Mucosa of descending colon (tissue), 3 donors: Measurements from ENCODE around the gene FGF19. TPM values are rescaled to one million over a fixed set of nuclear protein-coding genes. Genes with fewer than 3 reads are reported as not detected.

Experiments used
- ATAC-seq: fragments of 200-7000 bp; cut with Tn5 transposase; one replicate; pipeline ENCODE4 v1.9.1; 2020; ENCODE audit warnings: mild to moderate bottlenecking, moderate library complexity
- DNase-seq, 3 donors: peaks; one replicate each; pipeline ENCODE4 v3.0.0-alpha.2; 2020
- H3K36me3 ChIP-seq: fragments of 200-600 bp; one replicate; pipeline ENCODE4 v1.8.0; 2021; ENCODE audit warnings: low read depth, mild to moderate bottlenecking
- H3K4me1 ChIP-seq: fragments of 200-600 bp; one replicate; pipeline ENCODE4 v1.8.0; 2021; ENCODE audit warnings: low read depth, mild to moderate bottlenecking
- H3K4me3 ChIP-seq: fragments of 200-600 bp; one replicate; pipeline ENCODE4 v1.8.0; 2021; ENCODE audit warnings: mild to moderate bottlenecking
- H3K9me3 ChIP-seq: fragments of 200-600 bp; one replicate; pipeline ENCODE4 v1.8.0; 2021; ENCODE audit warnings: mild to moderate bottlenecking
- CTCF ChIP-seq: fragments of 200-600 bp; IDR thresholded peaks from one replicate; pipeline ENCODE4 v1.8.0; 2022; ENCODE audit warnings: antibody characterized with exemption, mild to moderate bottlenecking
- intact Hi-C, 2 donors: fragments of 100-400 bp; cut with DNase I in 1 of 2; cut with micrococcal nuclease in 1 of 2; formaldehyde crosslinking; loops; one replicate each; pipeline versions ENCODE4 v1.11.0 to v1.11.1; 2022; cut with DNase I, micrococcal nuclease
- total RNA-seq, 3 donors: library from RNA; stranded (reverse); fragmentation: NEBNext Ultra II Directional in 2 of 3; extraction: Animal tissue kit (Norgen Biotek cat#: 25700) in 2 of 3; gene quantifications; one replicate each; pipeline versions ENCODE4 v1.2.1 to v1.2.4, GENCODE V29; 2021 to 2023
- donor health status: DM: no; HTN: no; CAD: no; lungs with moderate emphysema.
- donor health status: DM: no; HTN: no; CAD: no.
- donor health status: DM: no; HTN: yes; CAD: no.

Gene FGF19
- total RNA-seq, 3 donors from 2014 or later, result not detected

- DNase-seq, result peak in 1 of 3 donors; percentile 12
- no peaks in the 10 kb centered on the region for H3K9me3 ChIP-seq
- intact Hi-C loops, result no loop called here
- ATAC-seq, result no peak
- H3K4me1 ChIP-seq, result peaks cover 2% of the 10 kb centered on the region
- no peak for TF ChIP-seq CTCF
- H3K36me3 ChIP-seq, result no peaks in the 10 kb centered on the region
- H3K4me3 ChIP-seq, result no peak overlapping the region
Observed at GRCh38 chr11:69665669-69666068, 38.2 kb downstream of the FGF19 start.

DNA sequence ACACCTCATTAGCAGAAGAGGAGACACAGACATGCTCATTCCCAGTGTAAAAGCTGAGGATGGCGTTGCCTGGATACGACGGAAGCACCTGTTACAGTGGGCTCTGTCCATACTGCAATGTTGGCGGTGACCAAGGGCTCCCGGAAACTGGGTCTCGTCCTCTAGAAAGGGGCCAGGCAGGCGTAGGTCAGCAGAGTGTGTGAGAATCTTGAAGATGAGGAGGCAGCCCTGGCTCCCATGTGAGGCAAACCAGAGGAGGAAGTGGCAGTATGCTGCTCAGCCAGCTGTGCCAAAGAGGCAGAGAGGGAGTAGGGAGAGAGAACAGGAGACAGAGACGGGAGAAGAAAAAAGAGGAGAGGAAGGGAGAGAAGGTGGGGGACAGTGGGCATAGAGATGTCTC is 38.9 kb downstream of the FGF19 start:
- H3K4me3 ChIP-seq, result no peak overlapping the region
- no peaks in the 10 kb centered on the region for H3K36me3 ChIP-seq
- H3K4me1 ChIP-seq, result no peaks in the 10 kb centered on the region
- TF ChIP-seq CTCF, result no peak
- intact Hi-C loops, result no loop called here
- DNase-seq (peak in 2 of 3 donors; percentile 6 to 12), ATAC-seq (no peak)
- no peaks in the 10 kb centered on the region for H3K9me3 ChIP-seq

GRCh38 chr11:69664103-69664775 is 39.6 kb downstream of the FGF19 start:
- DNase-seq (peak in 2 of 3 donors; percentile 8 to 34), ATAC-seq (no peak)
- Histone ChIP-seq H3K9me3 (no peaks in the 10 kb centered on the region), H3K4me3 (no peak overlapping the region), H3K36me3 (no peaks in the 10 kb centered on the region), H3K4me1 (no peaks in the 10 kb centered on the region)
- intact Hi-C loops, result no loop called here
- no peak for TF ChIP-seq CTCF

DNA sequence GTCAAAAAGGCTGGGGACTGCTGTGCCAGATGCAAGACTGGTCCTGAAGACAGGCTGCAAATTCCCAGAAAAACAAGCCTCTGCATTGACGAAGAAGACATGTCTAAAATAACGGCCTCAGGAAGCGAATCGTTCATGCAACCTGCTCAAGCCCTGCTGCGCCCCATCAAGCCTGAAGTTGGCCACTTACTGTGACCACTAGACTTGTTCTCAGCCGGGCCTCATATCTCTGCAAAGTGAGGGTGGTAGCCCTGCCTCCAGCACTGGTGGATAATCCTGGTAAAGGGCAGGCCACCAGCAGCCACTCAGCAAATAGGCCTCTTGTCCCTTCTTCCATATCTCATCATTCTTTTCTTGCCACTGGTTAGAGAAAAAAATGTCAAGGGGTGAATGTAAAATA is 40.5 kb downstream of the FGF19 start:
- H3K4me1 ChIP-seq, result no peaks in the 10 kb centered on the region
- TF ChIP-seq CTCF, result no peak
- intact Hi-C loops, result no loop called here
- H3K36me3 ChIP-seq, result no peaks in the 10 kb centered on the region
- no peaks in the 10 kb centered on the region for H3K9me3 ChIP-seq
- DNase-seq (peak in 2 of 3 donors; percentile 7 to 10), ATAC-seq (no peak)
- H3K4me3 ChIP-seq, result no peak overlapping the region

- TF ChIP-seq CTCF, result no peak
- intact Hi-C loops, result no loop called here
- H3K9me3 ChIP-seq, result no peaks in the 10 kb centered on the region
- H3K4me1 ChIP-seq, result no peaks in the 10 kb centered on the region
- no peaks in the 10 kb centered on the region for H3K36me3 ChIP-seq
- no peak overlapping the region for H3K4me3 ChIP-seq
- ATAC-seq (no peak), DNase-seq (peak in 2 of 3 donors; percentile 11 to 47)
Observed at GRCh38 chr11:69662806-69663205, 41.0 kb downstream of the FGF19 start.
